ENCODE measurements around the gene KIF21B. TPM values are rescaled to one million over a fixed set of nuclear protein-coding genes. Genes with fewer than 3 reads are reported as not detected.

Gene KIF21B
- total RNA-seq, 1 donor from 2014 or later: 2.6 TPM

GRCh38 chr1:200960236-200960947 is 63.1 kb downstream of the KIF21B start:
- Mint-ChIP-seq H3K9me3 (ENCODE audit: low read depth) (no peaks in the 10 kb centered on the region), H3K27ac (ENCODE audit: unreplicated experiment) (no peak overlapping the region), H3K4me1 (ENCODE audit: low read depth) (peaks cover 2% of the 10 kb centered on the region), H3K27me3 (ENCODE audit: low read depth) (peaks cover 1% of the 10 kb centered on the region), H3K4me3 (ENCODE audit: unreplicated experiment) (no peak overlapping the region), H3K36me3 (ENCODE audit: low read depth) (no peaks in the 10 kb centered on the region)
- peak; percentile 28 for DNase-seq (ENCODE audit: low spot score)
- no peak for TF ChIP-seq CTCF (IDR thresholded peaks at IDR 0.05)

DNA sequence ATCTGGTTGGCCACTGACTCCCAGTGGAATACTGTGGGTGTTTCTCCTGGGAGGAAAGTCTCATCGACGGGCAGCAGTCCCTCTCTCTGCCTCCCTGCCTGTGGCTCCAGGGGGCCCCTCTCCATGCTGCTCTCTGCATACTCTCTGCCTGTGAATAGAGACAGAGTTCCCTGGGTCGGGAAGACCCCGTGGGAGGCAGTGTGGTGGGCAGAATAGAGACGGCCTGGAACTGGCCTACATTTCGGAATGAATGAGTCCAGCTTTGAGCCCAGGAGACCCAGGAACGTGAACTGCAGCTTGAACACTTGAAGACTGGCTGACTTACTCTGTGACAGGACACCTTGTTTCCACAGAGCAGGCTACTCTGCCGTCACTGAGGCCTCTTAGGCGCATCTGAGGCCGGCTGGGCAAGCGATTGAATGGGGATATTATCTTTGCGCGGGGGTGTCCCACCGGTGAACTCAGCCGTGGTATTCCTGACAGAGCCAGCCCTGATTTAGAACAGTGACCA is 64.0 kb downstream of the KIF21B start:
- H3K27ac Mint-ChIP-seq (ENCODE audit: unreplicated experiment): no peak overlapping the region
- DNase-seq (ENCODE audit: low spot score): peak; percentile 55
- no peak for TF ChIP-seq CTCF (IDR thresholded peaks at IDR 0.05)

GRCh38 chr1:200958597-200958996 is 64.9 kb downstream of the KIF21B start:
- H3K9me3 Mint-ChIP-seq (ENCODE audit: low read depth): no peaks in the 10 kb centered on the region

More for the DNA sequence above, 64.0 kb downstream of the KIF21B start:
- H3K4me1 Mint-ChIP-seq (ENCODE audit: low read depth): no peaks in the 10 kb centered on the region
- H3K27me3 Mint-ChIP-seq (ENCODE audit: low read depth): peaks cover 1% of the 10 kb centered on the region
- H3K36me3 Mint-ChIP-seq (ENCODE audit: low read depth): no peaks in the 10 kb centered on the region
- H3K4me3 Mint-ChIP-seq (ENCODE audit: unreplicated experiment): no peak overlapping the region
- H3K9me3 Mint-ChIP-seq (ENCODE audit: low read depth): no peaks in the 10 kb centered on the region

DNA sequence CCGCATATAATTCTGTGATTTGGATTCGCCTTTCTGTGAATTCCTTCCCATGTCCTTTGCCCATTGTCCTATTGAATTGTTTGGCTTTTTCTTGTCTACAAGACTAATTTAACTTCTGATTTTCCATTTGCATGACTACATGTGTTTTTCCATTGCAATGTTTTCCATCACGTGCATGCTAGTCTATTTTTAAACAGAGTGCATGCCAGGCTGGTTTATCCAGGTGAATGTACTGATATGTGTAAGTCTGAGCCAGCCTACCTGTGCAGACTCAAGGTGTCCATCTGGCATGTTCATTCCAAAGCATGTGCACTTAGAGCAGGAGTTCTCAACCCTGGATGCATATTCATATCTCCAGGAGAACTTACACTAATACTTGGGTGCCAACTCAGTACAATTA is 69.1 kb downstream of the KIF21B start:
- H3K36me3 Mint-ChIP-seq (ENCODE audit: low read depth): peaks cover 1% of the 10 kb centered on the region
- H3K9me3 Mint-ChIP-seq (ENCODE audit: low read depth): no peaks in the 10 kb centered on the region
- DNase-seq (ENCODE audit: low spot score): no peak
- peaks cover 3% of the 10 kb centered on the region for H3K27me3 Mint-ChIP-seq (ENCODE audit: low read depth)
- no peak overlapping the region for H3K4me3 Mint-ChIP-seq (ENCODE audit: unreplicated experiment)
- H3K4me1 Mint-ChIP-seq (ENCODE audit: low read depth): no peaks in the 10 kb centered on the region
- no peak for TF ChIP-seq CTCF (IDR thresholded peaks at IDR 0.05)
- no peak overlapping the region for H3K27ac Mint-ChIP-seq (ENCODE audit: unreplicated experiment)

More at GRCh38 chr1:200958597-200958996, 64.9 kb downstream of the KIF21B start:
- H3K36me3 Mint-ChIP-seq (ENCODE audit: low read depth): peaks cover 1% of the 10 kb centered on the region
- H3K27ac Mint-ChIP-seq (ENCODE audit: unreplicated experiment): no peak overlapping the region
- DNase-seq (ENCODE audit: low spot score): peak; percentile 85
- H3K4me3 Mint-ChIP-seq (ENCODE audit: unreplicated experiment): no peak overlapping the region
- H3K4me1 Mint-ChIP-seq (ENCODE audit: low read depth): no peaks in the 10 kb centered on the region
- TF ChIP-seq CTCF (IDR thresholded peaks at IDR 0.05): no peak
- peaks cover 3% of the 10 kb centered on the region for H3K27me3 Mint-ChIP-seq (ENCODE audit: low read depth)

- no peak for TF ChIP-seq CTCF (IDR thresholded peaks at IDR 0.05)
- H3K27ac Mint-ChIP-seq (ENCODE audit: unreplicated experiment): no peak overlapping the region
- no peaks in the 10 kb centered on the region for H3K4me1 Mint-ChIP-seq (ENCODE audit: low read depth)
- no peak overlapping the region for H3K4me3 Mint-ChIP-seq (ENCODE audit: unreplicated experiment)
- peaks cover 13% of the 10 kb centered on the region for H3K36me3 Mint-ChIP-seq (ENCODE audit: low read depth)
- DNase-seq (ENCODE audit: low spot score): no peak
- peaks cover 2% of the 10 kb centered on the region for H3K27me3 Mint-ChIP-seq (ENCODE audit: low read depth)
- peaks cover 13% of the 10 kb centered on the region for H3K9me3 Mint-ChIP-seq (ENCODE audit: low read depth)
Measured at GRCh38 chr1:200951016-200951415, 72.5 kb downstream of the KIF21B start.

Data from chondrocyte (in vitro differentiated cells).